Measurements from ENCODE around the gene MAGEH1.

GRCh38 chrX:55490974-55491373 lies 39.0 kb downstream of the MAGEH1 start:
- TF ChIP-seq CTCF (IDR thresholded peaks at IDR 0.05) (no peak), POLR2A (IDR thresholded peaks at IDR 0.05) (no peak)

Data from body of pancreas (tissue), 4 donors.